Fibroblast of the aortic adventitia (primary cell): ENCODE results near the gene ASB8. TPM values are rescaled to one million over a fixed set of nuclear protein-coding genes. Genes with fewer than 3 reads are reported as not detected.

ENCODE experiments used
- DNase-seq: peaks from one replicate; pipeline ENCODE4 v3.0.0-alpha.2; 2010; ENCODE audit warnings: low read depth
- H3K4me3 ChIP-seq: 2 replicates; pipeline ENCODE4 v1.5.1; 2011; ENCODE audit warnings: low read depth, mild to moderate bottlenecking, control low read depth, low read length, moderate library complexity
- CTCF ChIP-seq: IDR thresholded peaks from 2 replicates; pipeline ENCODE4 v1.5.1; 2011; ENCODE audit warnings: mild to moderate bottlenecking, low read length, control low read depth, inconsistent platforms; ENCODE audit not compliant: insufficient read depth
- total RNA-seq: library from RNA; depleted of rRNA; stranded (reverse); fragments of >200 nt; gene quantifications from 2 replicates; pipeline ENCODE4 v1.2.3, GENCODE V29; 2012; ENCODE audit warnings: low replicate concordance

ASB8 gene
- total RNA-seq, 1 donor: 29.7 TPM

- no peak overlapping the region for H3K4me3 ChIP-seq
- DNase-seq: no peak
- TF ChIP-seq CTCF: no peak
Measured at GRCh38 chr12:48191096-48191495, 33.8 kb upstream of the ASB8 start.

- peak; percentile 79 for DNase-seq
- no peak overlapping the region for H3K4me3 ChIP-seq
- TF ChIP-seq CTCF: peak; percentile 91
Measured at GRCh38 chr12:48189331-48190125, 32.2 kb upstream of the ASB8 start.

- no peak overlapping the region for H3K4me3 ChIP-seq
- TF ChIP-seq CTCF: no peak
- no peak for DNase-seq
Measured at GRCh38 chr12:48187916-48188695, 30.8 kb upstream of the ASB8 start.

- no peak for TF ChIP-seq CTCF
- no peak overlapping the region for H3K4me3 ChIP-seq
- no peak for DNase-seq
Measured at GRCh38 chr12:48185181-48185919, 28.0 kb upstream of the ASB8 start.

- DNase-seq: no peak
- no peak for TF ChIP-seq CTCF
- no peak overlapping the region for H3K4me3 ChIP-seq
Measured at GRCh38 chr12:48184549-48184922, 27.2 kb upstream of the ASB8 start.

- peak overlapping the region; percentile 81 for H3K4me3 ChIP-seq
- no peak for DNase-seq
- TF ChIP-seq CTCF: no peak
Measured at GRCh38 chr12:48183876-48184548, 26.7 kb upstream of the ASB8 start.
